G401 (cell line): Measurements from ENCODE around the gene PCAT6. TPM values are rescaled to one million over a fixed set of nuclear protein-coding genes. Genes with fewer than 3 reads are reported as not detected.
"Not testable (repeated sequence)": the region's sequence is repeated elsewhere in the genome, so short reads cannot be mapped to it uniquely, and the experiment has no call there.

Experiments
- DNase-seq: peaks from one replicate; pipeline ENCODE4 v3.0.0-alpha.2; 2015; ENCODE audit warnings: low spot score
- in situ Hi-C: cut with HindIII; loops from 2 replicates; pipeline ENCODE4 v1.10.0; 2016; ENCODE audit warnings: low sequenced_read_pairs, mixed read lengths
- total RNA-seq: library from RNA; depleted of rRNA; stranded (reverse); fragments of >200 nt; shearing (Covaris generic); gene quantifications from 2 replicates; pipeline ENCODE4 v1.2.3, GENCODE V29; 2014

The PCAT6 gene
- total RNA-seq, 1 experiment from 2014 or later = not detected

- in situ Hi-C loops = no loop called here
- no peak for DNase-seq
Measured at GRCh38 chr1:202805886-202806844, 4.6 kb upstream of the PCAT6 start.

- peak; percentile 30 for DNase-seq
- in situ Hi-C loops = no loop called here
Measured at GRCh38 chr1:202806845-202807450, 3.8 kb upstream of the PCAT6 start.

GRCh38 chr1:202807451-202807925 lies 3.3 kb upstream of the PCAT6 start:
- in situ Hi-C loops = no loop called here
- DNase-seq = no peak

GRCh38 chr1:202807926-202808757 lies 2.6 kb upstream of the PCAT6 start, which contains the start of gene KDM5B:
Gene KDM5B (minus strand): TSS chr1:202808421. CDS start chr1:202808305, 116 bp downstream.
- DNase-seq = peak; percentile 76
- in situ Hi-C loops = no loop called here

GRCh38 chr1:202809597-202810159 lies 1.1 kb upstream of the PCAT6 start:
- in situ Hi-C loops = no loop called here
- DNase-seq = no peak

GRCh38 chr1:202810193-202810614 lies 550 bp upstream of the PCAT6 start:
- in situ Hi-C loops = no loop called here

GRCh38 chr1:202811296-202812175 lies 782 bp downstream of the PCAT6 start:
- peak; percentile 24 for DNase-seq
- in situ Hi-C loops = no loop called here

More at GRCh38 chr1:202810193-202810614, 550 bp upstream of the PCAT6 start:
- DNase-seq = no peak

GRCh38 chr1:202812176-202813026 lies 1.6 kb downstream of the PCAT6 start:
- in situ Hi-C loops = no loop called here
- DNase-seq = no peak

- in situ Hi-C loops = no loop called here
- DNase-seq = no peak
Measured at GRCh38 chr1:202815120-202815519, 4.4 kb downstream of the PCAT6 start.

GRCh38 chr1:202818819-202819218 lies 8.1 kb downstream of the PCAT6 start:
- no peak for DNase-seq
- in situ Hi-C loops = no loop called here

- no peak for DNase-seq
- in situ Hi-C loops = no loop called here
Measured at GRCh38 chr1:202821467-202821866, 10.7 kb downstream of the PCAT6 start.

GRCh38 chr1:202825748-202826147 lies 15.0 kb downstream of the PCAT6 start:
- DNase-seq = no peak
- in situ Hi-C loops = no loop called here

GRCh38 chr1:202829223-202829622 lies 18.5 kb downstream of the PCAT6 start:
- DNase-seq, in situ Hi-C loops: not testable (repeated sequence)

- no peak for DNase-seq
- in situ Hi-C loops = no loop called here
Measured at GRCh38 chr1:202831906-202832305, 21.2 kb downstream of the PCAT6 start.

- DNase-seq = no peak
- in situ Hi-C loops = no loop called here
Measured at GRCh38 chr1:202834771-202835547, 24.2 kb downstream of the PCAT6 start.

GRCh38 chr1:202835548-202836072 lies 24.9 kb downstream of the PCAT6 start:
- in situ Hi-C loops = no loop called here

More at GRCh38 chr1:202835548-202836072, 24.9 kb downstream of the PCAT6 start:
- no peak for DNase-seq
